HG02943 (cell line): Measurements from ENCODE around the gene EMSY.
"Not testable (repeated sequence)": the region's sequence is repeated elsewhere in the genome, so short reads cannot be mapped to it uniquely, and the experiment has no call there.

Source experiments
- ATAC-seq: cut with Tn5 transposase; IDR thresholded peaks from one replicate; pipeline ENCODE4 v1.9.1; 2021; ENCODE audit warnings: mild to moderate bottlenecking, low read depth, moderate library complexity; ENCODE audit not compliant: unreplicated experiment

Gene EMSY

DNA sequence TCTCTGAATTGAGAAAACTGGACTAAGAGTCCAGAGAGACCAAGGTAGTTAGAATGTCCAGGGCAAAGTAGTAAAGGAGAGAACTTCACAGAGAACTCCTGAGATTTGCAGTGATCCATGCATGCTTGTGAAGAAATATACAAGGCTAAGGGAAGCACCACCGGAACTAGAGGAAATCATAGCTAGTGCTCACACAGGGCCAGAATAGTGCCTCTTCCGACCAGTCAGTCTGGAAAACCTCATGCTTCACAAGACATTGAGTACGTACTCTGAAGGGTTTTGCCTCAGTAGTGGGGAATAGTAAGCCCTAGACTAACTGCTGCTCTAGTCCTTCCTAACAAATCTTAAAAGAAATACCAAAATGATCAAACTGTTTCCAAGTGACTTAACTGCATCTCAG is 117.7 kb downstream of the EMSY start:
- no peak for ATAC-seq

GRCh38 chr11:76564364-76564763 is 119.5 kb downstream of the EMSY start:
- no peak for ATAC-seq

DNA sequence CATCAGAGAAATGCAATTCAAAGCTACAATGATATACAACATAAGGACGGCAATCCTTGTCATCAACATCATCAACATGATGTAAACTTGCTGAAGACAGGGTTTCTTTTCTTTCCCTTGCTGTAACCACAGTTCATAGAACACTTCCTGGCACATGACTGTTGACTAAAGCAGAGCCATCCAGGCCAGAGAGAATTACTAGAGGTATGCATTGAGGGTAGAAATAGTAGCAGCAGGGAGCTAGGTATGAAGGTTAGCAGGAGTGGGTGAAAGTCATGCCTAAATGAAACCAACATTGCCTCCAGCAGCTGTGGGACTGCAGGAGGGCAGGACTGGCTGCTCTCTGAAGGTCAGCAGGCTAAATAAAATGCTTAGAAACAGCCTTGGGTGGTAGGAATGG is 122.0 kb downstream of the EMSY start:
- ATAC-seq, result no peak

DNA sequence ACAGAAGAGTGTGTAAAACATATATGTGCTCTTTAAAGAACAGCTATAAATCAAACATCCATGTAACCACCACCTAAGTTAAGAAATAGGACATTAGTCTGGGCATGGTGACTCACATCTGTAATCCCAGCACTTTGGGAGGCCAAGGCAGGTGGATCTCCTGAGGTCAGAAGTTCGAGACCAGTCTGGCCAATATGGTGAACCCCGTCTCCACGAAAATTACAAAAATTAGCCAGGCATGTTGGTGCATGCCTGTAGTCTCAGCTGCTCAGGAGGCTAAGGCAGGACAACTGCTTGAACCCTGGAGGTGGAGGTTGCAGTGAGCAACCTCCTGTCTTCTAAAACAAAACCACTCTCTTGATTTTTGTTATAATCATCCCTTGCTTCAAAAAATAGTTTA is 122.4 kb downstream of the EMSY start:
- no peak for ATAC-seq

DNA sequence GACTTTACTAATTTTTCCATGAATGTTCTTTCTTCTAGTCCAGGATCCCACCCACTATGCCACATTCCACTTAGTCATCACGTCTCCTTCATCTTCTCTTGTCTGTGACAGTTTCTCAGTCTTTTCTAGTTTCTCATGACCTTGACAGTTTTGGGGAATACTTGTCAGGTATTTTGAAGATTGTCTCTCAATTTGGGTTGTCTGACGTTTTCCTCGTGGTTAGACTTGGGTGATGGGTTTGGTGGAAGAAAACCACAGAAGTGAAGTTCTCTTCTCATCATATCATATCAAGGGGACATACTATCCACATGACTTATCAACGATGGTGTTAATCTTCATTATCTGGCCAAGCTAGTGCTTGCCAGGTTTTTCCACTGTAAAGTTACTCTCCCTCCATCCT is 123.3 kb downstream of the EMSY start:
- ATAC-seq, result no peak

- ATAC-seq, result no peak
Measured at GRCh38 chr11:76568621-76569020, 123.8 kb downstream of the EMSY start.

DNA sequence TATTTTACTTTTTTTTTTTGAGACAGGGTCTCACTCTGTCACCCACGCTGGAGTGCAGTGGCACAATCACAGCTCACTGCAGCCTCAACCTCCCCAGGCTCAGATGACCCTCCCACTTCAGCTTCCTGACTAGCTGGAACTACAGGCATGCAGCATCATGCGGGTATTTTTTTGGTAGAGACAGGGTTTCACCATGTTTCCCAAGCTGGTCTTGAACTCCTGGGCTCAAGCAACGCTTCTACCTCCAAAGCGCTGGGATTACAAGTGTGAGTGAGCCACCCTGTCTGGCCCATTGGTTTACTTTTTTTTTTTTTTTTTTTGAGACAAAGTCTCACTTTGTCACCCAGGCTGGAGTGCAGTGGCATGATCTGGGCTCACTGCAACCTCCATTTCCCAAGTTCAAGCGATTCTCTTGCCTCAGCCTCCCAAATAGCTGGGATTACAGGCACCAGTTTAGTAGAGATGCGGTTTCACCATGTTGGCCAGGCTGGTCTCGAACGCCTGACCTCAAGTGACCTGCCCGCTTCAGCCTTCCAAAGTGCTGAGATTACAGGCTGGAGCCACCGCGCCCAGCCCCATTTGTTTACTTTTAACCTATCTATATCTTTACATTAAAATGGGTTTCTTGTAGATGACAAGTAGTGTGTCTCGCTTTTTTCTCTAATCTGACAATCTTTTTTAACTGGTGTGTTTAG is 127.5 kb downstream of the EMSY start:
- ATAC-seq, result not testable (repeated sequence)

DNA sequence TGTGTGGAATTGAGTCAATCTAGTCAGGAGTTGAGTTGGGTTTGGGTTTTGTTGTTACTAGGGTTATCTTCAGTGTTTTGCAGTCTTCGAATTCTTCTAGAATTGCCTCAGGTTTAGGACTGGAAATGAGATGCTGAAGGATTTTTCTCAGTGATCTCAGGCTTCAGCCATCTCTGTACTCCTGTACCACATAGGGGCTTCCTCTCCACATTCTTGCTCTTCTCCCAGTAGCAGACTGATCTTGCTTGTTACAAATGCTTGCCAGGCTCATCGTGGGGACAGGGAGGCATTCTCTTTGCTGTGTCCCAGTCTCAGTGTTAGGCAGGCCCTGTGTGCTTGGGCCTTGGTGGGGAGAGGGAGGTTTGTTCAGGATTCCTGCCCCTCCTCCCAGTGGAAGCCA is 129.6 kb downstream of the EMSY start:
- ATAC-seq, result no peak

GRCh38 chr11:76574879-76575278 is 130.1 kb downstream of the EMSY start:
- ATAC-seq, result no peak

DNA sequence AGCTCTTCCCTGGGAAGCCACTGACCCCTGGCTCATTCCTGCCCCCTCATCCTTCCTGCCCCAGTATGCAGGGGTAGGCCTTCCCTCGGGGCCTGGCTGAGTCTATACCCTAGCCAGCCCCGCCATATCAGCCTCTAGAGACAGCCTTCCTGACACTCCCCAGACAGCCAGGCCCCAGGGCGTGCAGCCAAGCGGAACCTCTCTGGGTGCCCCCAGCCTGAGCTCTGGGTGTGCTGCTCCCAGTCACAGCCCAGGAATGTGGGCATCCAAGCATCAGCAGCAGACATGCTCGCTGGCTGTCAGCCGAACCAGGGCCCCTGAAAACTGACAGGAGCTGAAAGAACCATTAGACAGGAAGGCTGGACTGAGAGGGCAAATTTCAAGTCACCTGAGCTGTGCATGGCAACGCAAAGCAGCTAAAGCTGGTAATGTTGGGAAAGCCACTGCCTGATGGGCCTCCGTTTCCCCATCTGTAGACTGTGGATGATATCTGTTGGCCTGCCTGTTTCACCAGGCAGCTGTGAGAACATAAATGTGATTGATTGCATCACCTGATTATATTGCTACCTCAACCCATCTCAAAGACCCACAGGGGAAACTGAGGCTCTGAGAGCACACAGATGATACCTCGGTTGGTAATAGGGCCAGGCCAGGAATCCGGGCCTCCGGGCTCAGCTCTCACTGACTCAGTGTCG is 132.6 kb downstream of the EMSY start:
- no peak for ATAC-seq

DNA sequence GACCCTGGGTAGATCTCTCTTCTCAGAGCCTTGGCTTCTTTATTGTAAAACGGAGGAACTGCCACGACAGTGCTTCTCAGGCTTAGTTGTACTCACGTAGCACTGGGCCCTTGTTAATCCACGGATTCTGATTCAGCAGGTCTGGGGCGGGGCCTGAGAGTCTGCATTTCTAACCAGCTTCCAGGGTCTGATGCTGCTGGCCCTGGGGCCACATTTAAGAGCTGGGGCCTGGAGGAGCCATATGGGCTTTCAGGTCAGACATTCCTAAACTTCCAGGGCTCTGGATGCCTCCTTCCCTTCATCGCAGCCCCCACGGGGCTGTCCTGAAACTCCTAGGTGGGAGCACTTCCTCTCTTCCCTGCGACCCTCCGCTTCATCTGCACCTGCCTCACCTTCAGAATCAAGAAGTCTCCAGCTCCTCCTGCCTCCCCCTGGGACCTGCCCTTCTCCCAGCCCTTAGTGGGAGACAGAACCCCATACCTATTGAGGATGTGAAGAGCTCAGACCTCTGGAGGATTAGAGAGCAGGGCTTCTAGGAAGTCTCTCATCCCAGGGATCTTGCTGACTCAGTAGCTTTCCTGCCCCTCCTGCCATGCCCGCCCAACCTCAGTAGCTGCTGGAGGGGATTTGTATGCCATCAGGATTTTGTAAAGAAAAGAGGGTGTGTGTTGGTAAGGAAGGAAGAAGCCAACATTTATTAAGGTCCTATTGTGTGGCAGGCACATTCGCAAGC is 133.3 kb downstream of the EMSY start:
- ATAC-seq, result no peak

- ATAC-seq, result no peak
Measured at GRCh38 chr11:76578654-76579055, 133.8 kb downstream of the EMSY start.

DNA sequence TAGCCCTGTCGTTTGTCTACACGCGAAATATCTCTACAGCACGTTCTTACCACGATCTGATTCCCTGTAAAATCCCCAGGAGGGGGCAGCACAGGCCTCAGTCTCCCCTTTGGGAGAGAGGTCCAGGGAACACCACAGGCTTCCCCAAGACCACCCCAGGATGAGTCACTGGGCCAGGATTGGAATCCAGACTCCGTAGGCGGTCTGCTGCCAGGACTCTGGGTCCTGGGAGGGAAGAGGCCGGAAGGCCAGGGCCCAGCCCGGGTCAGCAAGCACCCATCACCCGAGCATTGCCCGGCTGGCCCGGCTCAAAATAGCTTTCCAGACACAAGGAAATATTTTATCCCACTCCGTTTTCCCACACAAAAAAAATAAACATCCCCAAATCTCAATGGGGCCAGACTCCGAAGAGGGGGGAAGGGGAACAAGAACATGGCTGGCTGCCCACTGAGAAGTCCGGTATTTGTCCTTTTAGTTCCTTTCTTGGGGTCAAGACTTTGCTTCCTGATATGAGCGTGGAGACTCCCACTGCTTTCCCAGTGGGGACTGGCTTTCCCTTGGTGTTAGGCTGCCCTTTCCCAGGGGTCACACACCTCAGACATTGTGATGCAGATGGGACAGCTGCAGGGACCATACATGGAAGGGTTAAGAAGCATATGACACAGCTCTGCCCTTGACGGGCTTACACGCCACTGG is 134.4 kb downstream of the EMSY start:
- ATAC-seq, result no peak

GRCh38 chr11:76579752-76580151 is 134.9 kb downstream of the EMSY start:
- ATAC-seq, result no peak

DNA sequence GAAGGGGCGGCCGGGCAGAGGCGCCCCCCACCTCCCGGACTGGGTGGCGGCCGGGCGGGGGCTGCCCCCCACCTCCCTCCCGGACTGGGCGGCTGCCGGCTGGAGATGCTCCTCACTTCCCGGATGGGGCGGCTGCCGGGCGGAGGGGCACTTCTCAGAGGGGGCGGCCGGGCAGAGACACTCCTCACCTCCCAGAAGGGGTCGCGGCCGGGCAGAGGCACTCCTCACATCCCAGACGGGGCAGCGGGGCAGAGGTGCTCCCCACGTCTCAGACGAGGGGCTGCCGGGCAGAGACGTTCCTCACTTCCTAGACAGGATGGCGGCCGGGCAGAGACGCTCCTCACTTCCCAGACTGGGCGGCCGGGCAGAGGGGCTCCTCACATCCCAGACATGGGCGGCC is 137.7 kb downstream of the EMSY start:
- not testable (repeated sequence) for ATAC-seq

DNA sequence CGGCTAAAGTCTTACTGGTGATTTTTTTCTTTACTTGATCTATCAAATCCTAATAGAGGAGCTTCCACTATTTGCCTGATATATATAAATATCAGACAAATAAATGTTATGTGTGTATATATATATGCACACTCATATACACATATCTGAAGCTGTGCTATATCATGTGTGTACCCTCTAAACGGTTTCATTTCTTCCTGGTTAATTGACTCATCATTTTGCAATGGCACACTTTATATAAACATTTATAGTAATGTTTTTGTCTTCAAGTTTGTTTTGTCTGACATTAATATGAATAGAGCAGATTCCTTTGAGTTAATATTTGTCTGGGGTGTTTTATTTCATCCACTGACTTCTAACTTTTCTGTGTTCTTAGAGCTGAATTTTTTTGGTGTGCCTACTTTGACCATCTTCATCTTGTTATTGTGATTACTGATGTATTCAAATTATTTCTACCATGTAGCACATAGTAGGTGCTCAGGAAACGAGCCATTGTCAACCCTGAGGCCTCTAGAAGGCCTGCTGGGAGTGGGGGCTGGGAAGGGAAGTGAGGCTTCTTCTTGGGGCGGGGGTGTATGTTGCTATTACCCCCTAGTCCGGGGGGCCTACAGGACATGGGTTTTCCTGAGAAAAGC is 143.1 kb downstream of the EMSY start:
- no peak for ATAC-seq

GRCh38 chr11:76588455-76589325 is 143.9 kb downstream of the EMSY start:
- no peak for ATAC-seq

DNA sequence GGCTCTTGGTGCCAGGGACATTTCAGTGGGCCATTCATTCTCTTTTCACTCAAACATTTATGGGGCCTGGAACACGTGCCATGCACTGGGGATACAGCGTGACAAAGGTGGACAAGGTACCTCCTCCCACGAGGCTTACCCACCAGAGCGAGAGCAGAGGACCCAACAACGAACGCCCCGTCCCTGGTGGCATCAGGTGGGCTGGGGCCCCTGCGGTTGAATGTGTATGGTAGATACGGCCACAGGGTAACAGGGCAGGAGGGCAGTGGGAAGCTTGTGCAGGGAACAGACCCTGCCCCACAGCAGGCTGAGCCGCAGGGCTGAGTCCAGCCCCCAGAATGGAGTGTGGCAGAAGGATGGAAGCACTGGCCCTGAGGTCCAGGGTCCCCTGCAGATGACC is 144.7 kb downstream of the EMSY start:
- ATAC-seq, result no peak
